HepG2 (cell line): ENCODE measurements around the gene ECE2. TPM values are rescaled to one million over a fixed set of nuclear protein-coding genes. Genes with fewer than 3 reads are reported as not detected.

ENCODE experiments used
- ARID5B ChIP-seq: IDR thresholded peaks from 2 replicates; pipeline ENCODE4 v1.4.0; 2020; ENCODE audit warnings: mild to moderate bottlenecking, missing genetic modification reagents
- GABPB1 ChIP-seq: IDR thresholded peaks from 2 replicates; pipeline ENCODE4 v1.6.1; 2016; ENCODE audit warnings: mild to moderate bottlenecking, missing genetic modification reagents, moderate library complexity, missing compliant biosample characterization
- IKZF4 ChIP-seq: sonication (generic); formaldehyde crosslinking; IDR thresholded peaks from 2 replicates; pipeline ENCODE4 v1.5.1; 2020; ENCODE audit warnings: borderline replicate concordance, mild to moderate bottlenecking, low read depth, missing genetic modification reagents; ENCODE audit errors: not compliant biosample characterization
- JUNB ChIP-seq: sonication (generic); formaldehyde crosslinking; IDR thresholded peaks from 2 replicates; pipeline ENCODE4 v1.8.0; 2022; ENCODE audit warnings: missing genetic modification reagents, mild to moderate bottlenecking, borderline replicate concordance
- KDM3A ChIP-seq: IDR thresholded peaks from 2 replicates; pipeline ENCODE4 v1.6.1; 2018; ENCODE audit warnings: low read depth, missing compliant biosample characterization
- KDM5A ChIP-seq: fragments of 200-600 bp; sonication (generic); IDR thresholded peaks from 2 replicates; pipeline ENCODE4 v1.7.0; 2018; ENCODE audit warnings: antibody characterized with exemption, mild to moderate bottlenecking, low read length, borderline replicate concordance
- RBFOX2 ChIP-seq: fragments of 200-400 bp; formaldehyde crosslinking; IDR thresholded peaks from 2 replicates; pipeline ENCODE4 v1.6.1; 2017; ENCODE audit warnings: low read depth, mild to moderate bottlenecking, low read length
- TCF12 ChIP-seq, 2 experiments: fragments of 450-650 bp in 1 of 2; sonication (generic) in 1 of 2; formaldehyde crosslinking in 1 of 2; IDR thresholded peaks; 2 replicates each; pipeline versions ENCODE4 v1.6.1 to v1.8.0; 2017 to 2022; ENCODE audit warnings: antibody characterized with exemption in 1 of 2, mild to moderate bottlenecking in 1 of 2, missing genetic modification reagents in 1 of 2, moderate library complexity in 1 of 2
- ZC3H4 ChIP-seq: sonication (generic); formaldehyde crosslinking; IDR thresholded peaks from 2 replicates; pipeline ENCODE4 v1.4.0; 2020; ENCODE audit warnings: missing genetic modification reagents, borderline replicate concordance
- ZIK1 ChIP-seq: sonication (generic); formaldehyde crosslinking; IDR thresholded peaks from 2 replicates; pipeline ENCODE4 v1.5.0; 2020; ENCODE audit warnings: mild to moderate bottlenecking, low read depth, missing genetic modification reagents, borderline replicate concordance
- ZNF17 ChIP-seq: sonication (generic); formaldehyde crosslinking; IDR thresholded peaks from 2 replicates; pipeline ENCODE4 v1.5.0; 2020; ENCODE audit warnings: mild to moderate bottlenecking, missing genetic modification reagents
- ZNF33B ChIP-seq: sonication (generic); formaldehyde crosslinking; IDR thresholded peaks from 2 replicates; pipeline ENCODE4 v1.5.1; 2020; ENCODE audit warnings: mild to moderate bottlenecking, missing genetic modification reagents
- ZNF354B ChIP-seq: sonication (generic); formaldehyde crosslinking; IDR thresholded peaks from 2 replicates; pipeline ENCODE4 v1.8.0; 2022; ENCODE audit warnings: mild to moderate bottlenecking, missing genetic modification reagents
- ZNF512B ChIP-seq: sonication (generic); formaldehyde crosslinking; IDR thresholded peaks from 2 replicates; pipeline ENCODE4 v1.5.1; 2020; ENCODE audit warnings: missing genetic modification reagents, mild to moderate bottlenecking, borderline replicate concordance
- ZNF749 ChIP-seq: sonication (generic); formaldehyde crosslinking; IDR thresholded peaks from 2 replicates; pipeline ENCODE4 v1.8.0; 2022; ENCODE audit warnings: mild to moderate bottlenecking, missing genetic modification reagents, moderate library complexity, borderline replicate concordance
- ZNF782 ChIP-seq: sonication (generic); formaldehyde crosslinking; IDR thresholded peaks from 2 replicates; pipeline ENCODE4 v1.4.0; 2020; ENCODE audit warnings: missing genetic modification reagents, mild to moderate bottlenecking, borderline replicate concordance
- polyA plus RNA-seq, 8 experiments: library from polyadenylated mRNA; depleted of rRNA in 3 of 8; stranded (reverse) in 7 of 8; unstranded in 1 of 8; fragments of >200 nt; fragmentation: Illumina TruSeq in 4 of 8; extraction: Trizol in 4 of 8; gene quantifications; 2 replicates each; pipeline versions ENCODE4 v1.2.1 to v1.2.3, GENCODE V29; 2011 to 2016; ENCODE audit warnings: low read depth in 4 of 8, missing spikeins in 1 of 8, mixed read lengths in 1 of 8; ENCODE audit not compliant: insufficient read depth in 1 of 8
- total RNA-seq, 5 experiments: library from RNA; depleted of rRNA; stranded (reverse); fragments of >200 nt; fragmentation: Illumina TruSeq; extraction: Trizol; gene quantifications; 2 replicates each; pipeline ENCODE4 v1.2.3, GENCODE V29; 2016; ENCODE audit warnings: low read depth in 1 of 5
- TF ChIP-seq, protein P1 (sequence below): sonication (generic); formaldehyde crosslinking; IDR thresholded peaks from 2 replicates; pipeline ENCODE4 v1.4.0; 2020; ENCODE audit warnings: missing genetic modification reagents, mild to moderate bottlenecking, borderline replicate concordance

ECE2 gene
- total and polyA plus RNA-seq, 2 of the 13 experiments (the other 11 are each of a cell fraction or from before 2014, with no cell fraction given), result not detected

- TF ChIP-seq ZNF512B (CRISPR knock-in tag), result 0 out of 2 replicates have a peak, but pooled peaks have one; percentile 49
- no peak for TF ChIP-seq ZNF354B (CRISPR knock-in tag)
- TF ChIP-seq KDM5A, result no peak
- peak; percentile 87 for TF ChIP-seq ARID5B
- TF ChIP-seq ZNF17, result no peak
- TF ChIP-seq IKZF4 (CRISPR knock-in tag), result no peak
- peak; percentile 88 for TF ChIP-seq RBFOX2
- peak; percentile 94 for TF ChIP-seq ZNF782 (CRISPR knock-in tag)
- TF ChIP-seq TCF12 (IDR thresholded peaks at IDR 0.05), result no peak
- TF ChIP-seq TCF12 (CRISPR knock-in tag; IDR thresholded peaks at IDR 0.05), result no peak; the same call in 1 of the 2 replicates
- no peak for TF ChIP-seq ZNF749 (CRISPR knock-in tag)
- TF ChIP-seq KDM3A (CRISPR knock-in tag), result 0 out of 2 replicates have a peak, but pooled peaks have one; percentile 89
- TF ChIP-seq, protein P1, sequence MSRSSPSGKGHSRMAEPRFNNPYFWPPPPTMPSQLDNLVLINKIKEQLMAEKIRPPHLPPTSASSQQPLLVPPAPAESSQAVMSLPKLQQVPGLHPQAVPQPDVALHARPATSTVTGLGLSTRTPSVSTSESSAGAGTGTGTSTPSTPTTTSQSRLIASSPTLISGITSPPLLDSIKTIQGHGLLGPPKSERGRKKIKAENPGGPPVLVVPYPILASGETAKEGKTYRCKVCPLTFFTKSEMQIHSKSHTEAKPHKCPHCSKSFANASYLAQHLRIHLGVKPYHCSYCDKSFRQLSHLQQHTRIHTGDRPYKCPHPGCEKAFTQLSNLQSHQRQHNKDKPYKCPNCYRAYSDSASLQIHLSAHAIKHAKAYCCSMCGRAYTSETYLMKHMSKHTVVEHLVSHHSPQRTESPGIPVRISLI, result peak; percentile 80
- TF ChIP-seq ZC3H4, result no peak
- TF ChIP-seq ZIK1 (CRISPR knock-in tag), result no peak
- TF ChIP-seq ZNF33B (CRISPR knock-in tag), result 0 out of 2 replicates have a peak, but pooled peaks have one; percentile 36
- peak; percentile 88 for TF ChIP-seq GABPB1 (CRISPR knock-in tag)
- TF ChIP-seq JUNB (CRISPR knock-in tag), result peak; percentile 2; the same call in 1 of the 2 replicates
Observed at GRCh38 chr3:184241447-184242296, 34.1 kb upstream of the ECE2 start (continued).
